ENCODE data around the gene DYRK2. TPM values are rescaled to one million over a fixed set of nuclear protein-coding genes. Genes with fewer than 3 reads are reported as not detected.
A peak's percentile ranks its signal among the peaks of the same experiment; 100 is the strongest.

DYRK2 gene
- total RNA-seq, 2 experiments from 2014 or later = 66.4 to 69.8 TPM

GRCh38 chr12:67647799-67648520 lies 585 bp upstream of the DYRK2 start:
- H3K27ac Mint-ChIP-seq = peak overlapping the region; percentile 95

GRCh38 chr12:67649261-67649569 lies 670 bp downstream of the DYRK2 start:
- no peak for DNase-seq
- H3K27me3 Mint-ChIP-seq = peaks cover 4% of the 10 kb centered on the region
- CTCF ChIA-PET = interaction anchor here (1.2 kb wide), 1 partner anchor 55 kb away, joined by 3 read pairs; no protein-coding TSS in a partner anchor
- peaks cover 47% of the 10 kb centered on the region for H3K4me1 Mint-ChIP-seq
- H3K9me3 Mint-ChIP-seq = peaks cover 5% of the 10 kb centered on the region
- POLR2A ChIA-PET = no interaction called here
- no peak overlapping the region for H3K27ac Mint-ChIP-seq
- peak overlapping the region; percentile 90 for H3K4me3 Mint-ChIP-seq
- H3K36me3 Mint-ChIP-seq (ENCODE audit: low read depth) = peaks cover 34% of the 10 kb centered on the region

More at GRCh38 chr12:67647799-67648520, 585 bp upstream of the DYRK2 start:
- Mint-ChIP-seq H3K4me3 (peak overlapping the region; percentile 92), H3K4me1 (peaks cover 34% of the 10 kb centered on the region), H3K36me3 (ENCODE audit: low read depth) (peaks cover 22% of the 10 kb centered on the region), H3K9me3 (peaks cover 4% of the 10 kb centered on the region), H3K27me3 (peaks cover 4% of the 10 kb centered on the region)
- peak; percentile 52 for DNase-seq
- ChIA-PET CTCF (interaction anchor here (1.1 to 1.5 kb wide), 6 partner anchors 9 to 54 kb away, joined by 3 to 7 read pairs (median 4); no protein-coding TSS in a partner anchor), POLR2A (no interaction called here)

GRCh38 chr12:67649570-67650387 lies 1.2 kb downstream of the DYRK2 start:
- H3K36me3 Mint-ChIP-seq (ENCODE audit: low read depth) = peaks cover 37% of the 10 kb centered on the region
- peaks cover 5% of the 10 kb centered on the region for H3K9me3 Mint-ChIP-seq
- ChIA-PET CTCF (interaction anchor here (1.0 to 1.3 kb wide), 2 partner anchors 43 to 166 kb away, joined by 3 read pairs; no protein-coding TSS in a partner anchor), POLR2A (no interaction called here)
- H3K27ac Mint-ChIP-seq = peak overlapping the region; percentile 93
- peaks cover 52% of the 10 kb centered on the region for H3K4me1 Mint-ChIP-seq
- H3K4me3 Mint-ChIP-seq = peak overlapping the region; percentile 90
- H3K27me3 Mint-ChIP-seq = peaks cover under 1% of the 10 kb centered on the region
- peak; percentile 29 for DNase-seq

- Mint-ChIP-seq H3K27me3 (no peaks in the 10 kb centered on the region), H3K9me3 (peaks cover 4% of the 10 kb centered on the region), H3K4me3 (peak overlapping the region; percentile 90), H3K27ac (peak overlapping the region; percentile 93), H3K4me1 (peaks cover 57% of the 10 kb centered on the region), H3K36me3 (ENCODE audit: low read depth) (peaks cover 44% of the 10 kb centered on the region)
- ChIA-PET POLR2A (no interaction called here), CTCF (interaction anchor here (1.0 to 1.3 kb wide), 3 partner anchors 17 to 167 kb away, joined by 3 read pairs; no protein-coding TSS in a partner anchor)
- DNase-seq = peak; percentile 10
Observed at GRCh38 chr12:67650388-67651131, 2.0 kb downstream of the DYRK2 start.

- peaks cover 49% of the 10 kb centered on the region for H3K36me3 Mint-ChIP-seq (ENCODE audit: low read depth)
- no peaks in the 10 kb centered on the region for H3K27me3 Mint-ChIP-seq
- DNase-seq = peak; percentile 64
- ChIA-PET POLR2A (no interaction called here), CTCF (interaction anchor here (1.0 to 1.3 kb wide), 2 partner anchors 18 to 45 kb away, joined by 3 read pairs; no protein-coding TSS in a partner anchor)
- peaks cover 4% of the 10 kb centered on the region for H3K9me3 Mint-ChIP-seq
- peak overlapping the region; percentile 93 for H3K27ac Mint-ChIP-seq
- H3K4me1 Mint-ChIP-seq = peaks cover 60% of the 10 kb centered on the region
- peak overlapping the region; percentile 90 for H3K4me3 Mint-ChIP-seq
Observed at GRCh38 chr12:67651132-67651695, 2.7 kb downstream of the DYRK2 start.

- no peak for DNase-seq
- Mint-ChIP-seq H3K27me3 (no peaks in the 10 kb centered on the region), H3K9me3 (peaks cover 4% of the 10 kb centered on the region), H3K4me3 (no peak overlapping the region), H3K36me3 (ENCODE audit: low read depth) (peaks cover 78% of the 10 kb centered on the region), H3K4me1 (peaks cover 63% of the 10 kb centered on the region), H3K27ac (no peak overlapping the region)
- POLR2A ChIA-PET = no interaction called here
- CTCF ChIA-PET = no interaction called here
Observed at GRCh38 chr12:67655829-67656228, 7.3 kb downstream of the DYRK2 start.

GRCh38 chr12:67656251-67656650 lies 7.7 kb downstream of the DYRK2 start:
- Mint-ChIP-seq H3K9me3 (peaks cover 4% of the 10 kb centered on the region), H3K4me3 (no peak overlapping the region), H3K36me3 (ENCODE audit: low read depth) (peaks cover 77% of the 10 kb centered on the region), H3K27me3 (no peaks in the 10 kb centered on the region), H3K4me1 (peaks cover 63% of the 10 kb centered on the region), H3K27ac (no peak overlapping the region)
- DNase-seq = no peak
- ChIA-PET CTCF (no interaction called here), POLR2A (no interaction called here)

GRCh38 chr12:67658486-67658885 lies 9.9 kb downstream of the DYRK2 start:
- H3K4me1 Mint-ChIP-seq = peaks cover 62% of the 10 kb centered on the region
- POLR2A ChIA-PET = interaction anchor here (0.6 kb wide), 1 partner anchor 1851 kb away, joined by 3 read pairs; no protein-coding TSS in a partner anchor
- H3K9me3 Mint-ChIP-seq = peaks cover 4% of the 10 kb centered on the region

GRCh38 chr12:67659292-67659691 lies 10.7 kb downstream of the DYRK2 start:
- CTCF ChIA-PET = no interaction called here
- peaks cover 88% of the 10 kb centered on the region for H3K36me3 Mint-ChIP-seq (ENCODE audit: low read depth)
- H3K27ac Mint-ChIP-seq = no peak overlapping the region

More at GRCh38 chr12:67658486-67658885, 9.9 kb downstream of the DYRK2 start:
- DNase-seq = no peak
- CTCF ChIA-PET = no interaction called here
- no peaks in the 10 kb centered on the region for H3K27me3 Mint-ChIP-seq
- H3K36me3 Mint-ChIP-seq (ENCODE audit: low read depth) = peaks cover 89% of the 10 kb centered on the region
- no peak overlapping the region for H3K27ac Mint-ChIP-seq
- H3K4me3 Mint-ChIP-seq = no peak overlapping the region

GRCh38 chr12:67661311-67662021 lies 12.9 kb downstream of the DYRK2 start:
- Mint-ChIP-seq H3K36me3 (ENCODE audit: low read depth) (peaks cover 79% of the 10 kb centered on the region), H3K27me3 (no peaks in the 10 kb centered on the region), H3K27ac (peak overlapping the region; percentile 22), H3K9me3 (no peaks in the 10 kb centered on the region), H3K4me3 (no peak overlapping the region), H3K4me1 (peaks cover 45% of the 10 kb centered on the region)
- no peak for DNase-seq
- ChIA-PET CTCF (no interaction called here), POLR2A (no interaction called here)

More at GRCh38 chr12:67659292-67659691, 10.7 kb downstream of the DYRK2 start:
- H3K4me3 Mint-ChIP-seq = no peak overlapping the region
- no peaks in the 10 kb centered on the region for H3K27me3 Mint-ChIP-seq
- peaks cover 2% of the 10 kb centered on the region for H3K9me3 Mint-ChIP-seq
- peaks cover 54% of the 10 kb centered on the region for H3K4me1 Mint-ChIP-seq
- POLR2A ChIA-PET = no interaction called here
- no peak for DNase-seq

- no peak for DNase-seq
- H3K9me3 Mint-ChIP-seq = no peaks in the 10 kb centered on the region
- peaks cover 74% of the 10 kb centered on the region for H3K36me3 Mint-ChIP-seq (ENCODE audit: low read depth)
- no peak overlapping the region for H3K4me3 Mint-ChIP-seq
- ChIA-PET CTCF (interaction anchor here (0.6 to 1.5 kb wide), 2 partner anchors 9 to 377 kb away, joined by 3 read pairs; no protein-coding TSS in a partner anchor), POLR2A (no interaction called here)
- H3K27ac Mint-ChIP-seq = no peak overlapping the region
- no peaks in the 10 kb centered on the region for H3K27me3 Mint-ChIP-seq
- H3K4me1 Mint-ChIP-seq = peaks cover 39% of the 10 kb centered on the region
Observed at GRCh38 chr12:67662910-67663538, 14.5 kb downstream of the DYRK2 start.

Measured in activated CD4-positive, alpha-beta T cell treated with anti-CD3 and anti-CD28 coated beads, Interleukin-2, amount 10 ng/mL, durations not matched to agents 7 days and 5 days (primary cell).